ENCODE data around the gene TRMT10A. TPM values are rescaled to one million over a fixed set of nuclear protein-coding genes. Genes with fewer than 3 reads are reported as not detected.

The TRMT10A gene
- 1 to 10 TPM; 7.4 to 8.5 TPM for total RNA-seq

DNA sequence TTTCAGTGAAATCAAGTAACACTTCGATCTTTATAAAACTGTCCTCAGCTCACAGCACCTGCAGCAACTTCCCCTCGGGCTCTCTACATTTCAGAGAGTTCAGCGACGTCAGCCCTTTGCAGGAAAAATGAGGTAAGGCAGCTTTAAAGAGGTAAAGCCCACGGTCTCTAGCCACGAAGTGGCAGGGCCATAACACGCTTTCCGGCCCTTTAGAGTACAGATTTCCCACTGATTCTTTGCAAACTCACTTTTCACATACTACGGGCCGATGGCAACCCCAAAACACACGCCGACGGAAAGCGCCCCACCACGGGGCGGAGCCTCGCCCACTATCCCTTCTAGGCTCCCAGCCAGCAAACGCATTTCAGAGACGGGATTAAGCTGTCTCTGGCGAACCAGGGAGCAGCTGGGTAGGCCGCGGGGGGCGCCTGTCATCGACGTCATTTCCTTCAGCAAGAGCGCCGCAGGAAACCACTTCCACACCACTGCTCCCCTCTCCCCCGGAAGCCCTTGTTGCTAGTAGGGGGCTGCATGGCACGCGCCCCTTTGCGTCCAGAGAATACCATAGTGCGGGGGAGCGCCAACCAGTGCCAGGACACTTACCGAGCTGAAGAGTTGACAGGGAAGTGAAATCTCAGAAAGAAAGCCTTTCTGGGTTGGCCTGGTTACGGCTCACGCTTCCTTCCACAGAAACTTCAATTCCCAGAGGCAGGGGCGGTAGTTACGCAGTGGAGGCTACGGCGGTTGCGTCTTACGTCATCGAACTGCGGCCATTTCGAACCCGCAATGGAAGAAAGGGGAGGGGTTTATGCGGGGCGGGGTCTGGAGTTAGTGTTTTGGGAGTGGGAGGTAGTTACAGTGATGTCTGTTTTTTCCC, at the start of gene TRMT10A:
Gene TRMT10A (minus strand): TSS at position 730 of the 877 bp plus-strand sequence. CDS start 4,701 bp downstream, outside the sequence.

GRCh38 chr4:99574530-99575324, 10.9 kb upstream of the TRMT10A start, which contains the start of gene MTTP:
MTTP (plus strand) TSS chr4:99574824; CDS start chr4:99574910, 86 bp downstream.

GRCh38 chr4:99510721-99511120, 53.1 kb downstream of the TRMT10A start, which contains the start of gene C4orf17:
C4orf17 (plus strand) TSS chr4:99511021; CDS start chr4:99513082, 2,061 bp downstream.

Other genes starting within 250 kb of the TRMT10A start
- gene ADH1B, start 242.6 kb downstream of the TRMT10A start, total RNA-seq = not detected
- gene ADH1C, start 211.3 kb downstream of the TRMT10A start, total RNA-seq = not detected
- gene ADH7, start 128.7 kb downstream of the TRMT10A start, total RNA-seq = not detected
- not detected for gene C4orf17, start 53.0 kb downstream of the TRMT10A start, total RNA-seq
- gene MTTP, start 10.8 kb upstream of the TRMT10A start, total RNA-seq = not detected
- not detected for gene C4orf54, start 93.8 kb upstream of the TRMT10A start, total RNA-seq